ENCODE measurements around the gene IRF4.

IRF4 gene

GRCh38 chr6:409370-409972 lies 17.9 kb downstream of the IRF4 start:
- DNase-seq (ENCODE audit: low spot score), result no peak
- in situ Hi-C loops (cut with MboI; ENCODE audit: low sequenced_read_pairs, unreplicated experiment), result no loop called here
- TF ChIP-seq CTCF (IDR thresholded peaks at IDR 0.05; ENCODE audit: borderline replicate concordance, control extremely low read depth, extremely low read depth, insufficient read depth, missing control alignments), result no peak

GRCh38 chr6:410555-411395 lies 19.2 kb downstream of the IRF4 start:
- TF ChIP-seq CTCF (IDR thresholded peaks at IDR 0.05; ENCODE audit: borderline replicate concordance, control extremely low read depth, extremely low read depth, insufficient read depth, missing control alignments), result no peak
- DNase-seq (ENCODE audit: low spot score), result no peak
- in situ Hi-C loops (cut with MboI; ENCODE audit: low sequenced_read_pairs, unreplicated experiment), result loop anchor here (10.0 kb wide), 1 partner anchor 64 kb away; no protein-coding TSS in a partner anchor

- no peak for DNase-seq (ENCODE audit: low spot score)
- no peak for TF ChIP-seq CTCF (IDR thresholded peaks at IDR 0.05; ENCODE audit: borderline replicate concordance, control extremely low read depth, extremely low read depth, insufficient read depth, missing control alignments)
- in situ Hi-C loops (cut with MboI; ENCODE audit: low sequenced_read_pairs, unreplicated experiment), result loop anchor here (10.0 kb wide), 1 partner anchor 63 kb away; no protein-coding TSS in a partner anchor
These were observed 20.0 kb downstream of the IRF4 start for GRCh38 chr6:411402-412145.

GRCh38 chr6:412146-412886 lies 20.8 kb downstream of the IRF4 start:
- in situ Hi-C loops (cut with MboI; ENCODE audit: low sequenced_read_pairs, unreplicated experiment), result loop anchor here (10.0 kb wide), 1 partner anchor 62 kb away; no protein-coding TSS in a partner anchor

GRCh38 chr6:414447-414846 lies 22.9 kb downstream of the IRF4 start:
- DNase-seq (ENCODE audit: low spot score), result no peak
- TF ChIP-seq CTCF (IDR thresholded peaks at IDR 0.05; ENCODE audit: borderline replicate concordance, control extremely low read depth, extremely low read depth, insufficient read depth, missing control alignments), result no peak
- in situ Hi-C loops (cut with MboI; ENCODE audit: low sequenced_read_pairs, unreplicated experiment), result loop anchor here (10.0 kb wide), 1 partner anchor 60 kb away; no protein-coding TSS in a partner anchor

More at GRCh38 chr6:412146-412886, 20.8 kb downstream of the IRF4 start:
- no peak for DNase-seq (ENCODE audit: low spot score)
- no peak for TF ChIP-seq CTCF (IDR thresholded peaks at IDR 0.05; ENCODE audit: borderline replicate concordance, control extremely low read depth, extremely low read depth, insufficient read depth, missing control alignments)

All from GM13976 (cell line).